GM12878 (cell line): ENCODE data around the gene CDKL2.

ENCODE experiments used
- MXI1 ChIP-seq: fragments of 150-350 bp; IDR thresholded peaks from 2 replicates; pipeline ENCODE4 v1.6.1; 2011; ENCODE audit warnings: low read depth, mild to moderate bottlenecking, inconsistent platforms, low read length, improper control_type of control experiment
- REST ChIP-seq: IDR thresholded peaks from 2 replicates; pipeline ENCODE4 v1.6.1; 2012; ENCODE audit warnings: mild to moderate bottlenecking, low read depth, low read length
- TCF12 ChIP-seq: IDR thresholded peaks from 2 replicates; pipeline ENCODE4 v1.6.1; 2011; ENCODE audit warnings: low read depth, mild to moderate bottlenecking, low read length
- TF ChIP-seq, protein P1 (sequence below): IDR thresholded peaks from 2 replicates; pipeline ENCODE4 v1.6.1; 2012; ENCODE audit warnings: low read depth, low read length, improper control_type of control experiment

DNA sequence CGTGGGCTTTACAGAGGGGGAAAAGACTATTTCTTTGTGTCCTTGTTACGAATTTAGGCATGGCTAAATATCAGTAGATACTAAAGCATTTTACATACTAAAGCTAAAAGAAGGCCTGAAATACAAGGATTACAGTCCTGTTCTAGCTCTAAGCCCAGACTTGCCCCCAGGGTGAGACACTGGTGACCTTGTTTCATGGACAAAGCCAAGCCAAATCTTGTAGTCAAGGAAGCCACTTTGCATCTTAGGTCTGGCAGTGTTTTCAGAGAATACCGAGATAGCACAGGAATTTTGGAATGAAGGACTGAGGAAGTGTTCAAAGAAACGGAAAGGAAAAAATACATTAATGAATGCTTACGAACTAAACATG is 43.6 kb upstream of the CDKL2 start:
- TF ChIP-seq REST (no peak), MXI1 (no peak), TCF12 (no peak)
- TF ChIP-seq, protein P1, sequence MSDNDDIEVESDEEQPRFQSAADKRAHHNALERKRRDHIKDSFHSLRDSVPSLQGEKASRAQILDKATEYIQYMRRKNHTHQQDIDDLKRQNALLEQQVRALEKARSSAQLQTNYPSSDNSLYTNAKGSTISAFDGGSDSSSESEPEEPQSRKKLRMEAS = no peak
